GM21723 (cell line): ENCODE results near the gene RAB3GAP1.

Experiments used
- ATAC-seq: cut with Tn5 transposase; IDR thresholded peaks from one replicate; pipeline ENCODE4 v1.9.1; 2021; ENCODE audit warnings: mild to moderate bottlenecking, moderate library complexity; ENCODE audit not compliant: unreplicated experiment

The RAB3GAP1 gene

DNA sequence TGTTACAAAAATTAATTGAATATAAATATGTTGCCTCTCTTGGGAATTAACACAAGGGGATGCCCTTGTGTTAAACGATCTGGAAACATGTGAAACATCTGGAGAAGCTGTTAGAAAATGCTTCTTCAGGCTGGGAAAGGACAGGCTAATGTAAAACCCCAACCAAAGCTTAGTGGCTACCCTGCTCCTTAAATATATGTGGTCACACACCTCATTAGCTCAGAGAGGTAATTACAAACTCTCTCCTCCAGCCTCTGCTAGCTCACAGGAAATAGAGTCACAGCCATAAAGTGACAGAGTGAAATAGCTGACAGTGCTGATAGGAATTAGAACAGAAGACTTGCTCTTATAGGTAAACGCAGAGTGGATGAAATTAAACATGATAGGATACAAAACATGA lies 155.9 kb downstream of the RAB3GAP1 start:
- ATAC-seq, result no peak

DNA sequence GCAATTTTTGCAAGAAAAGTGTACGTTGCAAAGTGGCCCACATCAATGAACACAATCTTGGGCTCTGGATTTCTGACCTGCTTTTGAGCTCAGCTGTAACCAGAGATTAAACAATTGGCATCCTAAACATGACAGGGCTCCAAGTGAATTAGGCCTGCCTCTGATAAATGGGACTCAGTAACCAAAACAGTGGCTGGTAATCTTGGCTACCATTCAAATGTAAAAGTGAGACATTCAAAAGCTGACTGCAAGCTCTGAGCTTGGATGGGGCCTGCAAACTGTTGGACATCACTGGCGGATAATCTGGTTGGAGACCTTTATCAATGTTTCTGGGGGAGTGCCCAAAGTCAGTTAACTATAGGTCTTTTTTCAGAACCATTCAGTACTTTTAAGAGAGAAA lies 160.7 kb downstream of the RAB3GAP1 start:
- ATAC-seq, result no peak

DNA sequence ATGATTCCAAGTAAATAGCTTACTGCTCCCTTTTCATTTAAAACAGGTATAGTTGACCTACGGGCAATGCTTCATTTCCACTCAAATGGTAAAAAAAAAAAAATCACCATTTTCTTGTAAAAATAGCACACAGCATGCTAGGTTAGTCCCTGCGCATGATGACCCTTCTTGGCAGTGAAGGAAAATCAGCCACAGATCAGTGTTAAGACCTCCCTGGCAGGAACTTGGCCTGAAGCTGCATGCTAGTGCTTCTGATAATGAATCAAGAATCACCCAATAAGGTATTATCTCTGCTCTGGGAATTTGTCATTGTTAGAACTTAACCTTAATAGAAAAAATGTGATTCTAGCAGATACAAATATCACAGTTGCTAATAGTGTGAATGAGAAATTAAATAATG lies 166.3 kb downstream of the RAB3GAP1 start:
- no peak for ATAC-seq

DNA sequence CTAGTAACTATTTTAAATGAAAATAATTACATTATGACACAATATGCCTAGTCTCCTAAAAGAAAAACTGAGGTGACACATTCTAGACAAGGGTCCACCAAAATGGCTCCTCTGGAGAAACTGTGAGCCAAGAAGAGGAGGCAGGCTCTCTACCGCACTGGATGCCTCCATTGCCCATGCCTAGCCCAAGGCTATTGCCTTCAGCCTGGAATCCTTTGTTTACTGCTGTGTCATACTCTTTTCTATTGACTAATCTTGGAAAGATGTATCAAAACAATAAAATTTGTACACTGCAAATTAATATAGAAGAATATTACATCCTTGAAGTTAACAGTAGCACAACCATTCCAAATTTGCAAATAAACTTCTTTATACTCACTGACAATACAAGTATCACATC lies 167.1 kb downstream of the RAB3GAP1 start:
- no peak for ATAC-seq
